ENCODE results near the gene MMP25.

DNA sequence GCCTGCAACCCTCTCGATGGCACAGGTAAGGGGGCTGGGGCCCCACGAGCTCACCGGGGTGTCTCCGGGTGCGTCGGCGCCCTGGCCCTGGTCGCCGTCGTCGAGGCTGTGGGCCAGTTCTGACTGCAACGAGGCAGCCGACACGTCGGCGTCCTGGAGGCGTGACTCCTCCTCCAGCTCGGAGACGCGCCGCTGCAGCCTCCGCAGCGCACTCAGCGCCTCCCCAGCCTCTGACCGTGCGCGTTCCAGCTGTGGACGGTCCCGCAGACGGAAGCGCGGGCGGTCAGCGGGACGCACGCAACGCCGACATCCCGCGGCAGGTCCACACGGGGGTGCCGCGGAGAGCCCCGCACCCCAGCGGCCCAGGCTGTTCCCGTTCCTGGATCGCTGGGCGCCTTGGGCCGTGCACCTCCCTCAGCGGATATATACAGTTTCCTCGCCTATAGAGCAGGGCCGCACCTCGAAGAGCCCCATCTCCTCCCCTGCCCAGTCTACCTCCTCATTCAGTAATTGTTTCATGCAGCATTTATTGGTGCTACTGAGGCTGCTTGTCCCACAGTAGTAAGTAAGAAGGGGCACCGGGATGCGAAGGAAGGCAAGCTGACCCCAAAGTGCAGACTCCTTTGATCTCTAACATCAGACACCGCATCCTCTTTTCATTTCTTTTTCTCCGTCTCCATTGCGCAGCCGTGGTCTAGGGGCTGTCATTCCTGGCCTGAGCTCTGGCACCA is 16.7 kb upstream of the MMP25 start:
- TF ChIP-seq EZH2 (IDR thresholded peaks at IDR 0.05; ENCODE audit: insufficient read depth, poor library complexity, severe bottlenecking) = no peak
- TF ChIP-seq EZH2phosphoT487 (IDR thresholded peaks at IDR 0.05; ENCODE audit: insufficient read depth, low read depth) = no peak

Data from GM23248 (cell line).